NOMO-1 (cell line): Measurements from ENCODE around the gene PRKAR1B.
"Not testable (repeated sequence)": the region's sequence is repeated elsewhere in the genome, so short reads cannot be mapped to it uniquely, and the experiment has no call there.

Experiments used
- DNase-seq, 2 experiments: peaks; one replicate each; lab custom pipeline; 2025; ENCODE audit not compliant: unreplicated experiment in 2 of 2; lab: John Stamatoyannopoulos, UW

The PRKAR1B gene

GRCh38 chr7:651032-651728, 75.9 kb downstream of the PRKAR1B start:
- no peak for DNase-seq

GRCh38 chr7:650339-651031, 76.6 kb downstream of the PRKAR1B start:
- no peak for DNase-seq

GRCh38 chr7:646951-647350, 80.1 kb downstream of the PRKAR1B start:
- no peak for DNase-seq

GRCh38 chr7:646487-646886, 80.6 kb downstream of the PRKAR1B start:
- no peak for DNase-seq

DNA sequence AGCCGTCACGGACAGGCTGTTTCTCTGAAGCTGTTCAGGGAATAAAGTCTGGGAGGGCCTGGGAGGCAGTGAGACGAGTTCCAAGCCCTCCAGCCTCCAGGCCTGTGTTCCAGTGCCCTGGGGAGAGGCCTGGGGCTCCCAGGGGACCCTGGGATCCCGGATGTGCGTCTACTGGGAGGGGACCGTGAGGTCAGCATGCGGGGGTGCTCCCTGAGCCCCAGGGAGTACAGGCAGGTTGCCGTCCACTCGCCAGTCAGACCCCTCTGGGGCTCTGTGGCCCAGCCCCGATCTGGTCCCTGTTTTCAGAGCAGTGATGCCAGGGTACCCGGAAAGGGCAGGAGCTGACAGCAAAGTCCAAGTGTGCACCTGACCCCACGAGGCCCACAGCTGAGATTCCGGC, 81.5 kb downstream of the PRKAR1B start:
- no peak for DNase-seq

- no peak for DNase-seq
These were observed 82.4 kb downstream of the PRKAR1B start for GRCh38 chr7:644381-645305.

DNA sequence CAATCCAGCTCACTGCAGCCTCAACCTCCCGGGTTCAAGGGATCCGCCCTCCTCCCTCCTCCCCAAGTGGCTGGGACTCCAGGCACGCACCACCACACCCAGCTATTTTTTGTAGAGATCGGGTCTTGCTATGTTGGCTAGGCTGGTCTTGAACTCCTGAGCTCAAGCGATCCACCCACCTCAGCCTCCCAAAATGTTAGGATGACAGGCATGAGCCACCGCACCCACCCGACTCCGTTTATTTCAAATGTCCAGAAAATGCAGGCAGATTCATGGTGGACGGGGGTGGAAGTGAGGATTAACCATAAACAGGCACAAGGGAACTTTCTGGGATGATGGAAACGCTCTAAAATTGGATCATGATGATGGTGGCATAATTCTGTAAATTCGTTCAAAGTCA, 85.1 kb downstream of the PRKAR1B start:
- DNase-seq = no peak

DNA sequence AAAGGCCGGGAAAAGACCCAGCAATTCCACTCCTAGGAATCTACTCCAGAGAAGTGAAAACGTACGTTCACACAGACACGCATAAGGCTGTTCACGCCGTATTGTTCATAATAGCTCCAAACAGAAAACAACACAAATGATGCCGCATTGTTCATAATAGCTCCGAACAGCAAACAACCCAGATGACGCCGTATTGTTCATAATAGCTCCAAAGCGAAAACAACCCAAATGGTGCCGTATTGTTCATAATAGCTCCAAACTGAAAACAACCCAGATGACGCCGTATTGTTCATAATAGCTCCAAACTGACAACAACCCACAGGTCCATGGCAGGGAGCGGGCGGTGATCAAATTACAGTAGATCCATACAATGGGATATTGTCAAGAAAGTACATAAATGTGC, 85.8 kb downstream of the PRKAR1B start:
- no peak for DNase-seq

GRCh38 chr7:638256-639011, 88.6 kb downstream of the PRKAR1B start:
- DNase-seq = no peak

GRCh38 chr7:637826-638225, 89.3 kb downstream of the PRKAR1B start:
- DNase-seq = no peak

- DNase-seq = no peak
These were observed 90.7 kb downstream of the PRKAR1B start for GRCh38 chr7:636396-636795.

DNA sequence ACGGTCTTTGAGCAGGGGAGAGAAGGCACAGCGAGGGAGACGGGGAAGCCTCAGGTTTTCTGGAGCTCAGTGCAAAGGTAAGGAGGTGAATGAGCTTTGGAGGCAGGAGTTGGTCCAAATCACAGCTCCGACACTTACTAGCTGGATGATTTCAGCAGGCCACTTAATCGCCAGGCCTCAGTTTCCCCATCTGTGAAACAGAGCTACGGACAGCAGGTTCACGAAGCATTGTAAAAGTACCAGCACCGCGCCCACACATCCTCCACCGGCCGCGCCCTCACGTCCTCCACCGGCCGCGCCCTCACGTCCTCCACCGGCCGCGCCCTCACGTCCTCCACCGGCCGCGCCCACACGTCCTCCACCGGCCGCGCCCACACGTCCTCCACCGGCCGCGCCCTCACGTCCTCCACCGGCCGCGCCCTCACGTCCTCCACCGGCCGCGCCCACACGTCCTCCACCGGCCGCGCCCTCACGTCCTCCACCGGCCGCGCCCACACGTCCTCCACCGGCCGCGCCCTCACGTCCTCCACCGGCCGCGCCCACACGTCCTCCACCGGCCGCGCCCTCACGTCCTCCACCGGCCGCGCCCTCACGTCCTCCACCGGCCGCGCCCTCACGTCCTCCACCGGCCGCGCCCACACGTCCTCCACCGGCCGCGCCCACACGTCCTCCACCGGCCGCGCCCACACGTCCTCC, 91.2 kb downstream of the PRKAR1B start:
- not testable (repeated sequence) for DNase-seq

DNA sequence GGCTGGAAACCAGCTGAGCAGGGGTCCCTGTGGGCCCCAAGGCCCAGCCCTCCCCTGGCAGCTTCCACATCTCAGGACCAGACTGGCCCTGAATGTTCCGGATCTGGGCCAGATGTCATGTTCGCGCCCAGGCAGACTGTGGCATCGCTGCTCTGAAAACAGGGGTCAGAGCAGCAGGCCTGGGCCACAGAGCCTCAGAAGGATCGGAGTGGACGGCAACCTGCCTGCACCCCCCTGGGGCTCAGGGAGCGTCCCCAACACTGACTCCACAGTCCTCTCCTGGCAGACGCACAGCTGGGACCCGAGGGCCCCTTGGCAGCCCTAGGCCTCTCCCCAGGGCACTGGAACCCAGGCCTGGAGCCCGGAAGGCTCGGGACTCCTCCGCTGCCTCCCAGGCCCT, 91.9 kb downstream of the PRKAR1B start:
- no peak for DNase-seq

DNA sequence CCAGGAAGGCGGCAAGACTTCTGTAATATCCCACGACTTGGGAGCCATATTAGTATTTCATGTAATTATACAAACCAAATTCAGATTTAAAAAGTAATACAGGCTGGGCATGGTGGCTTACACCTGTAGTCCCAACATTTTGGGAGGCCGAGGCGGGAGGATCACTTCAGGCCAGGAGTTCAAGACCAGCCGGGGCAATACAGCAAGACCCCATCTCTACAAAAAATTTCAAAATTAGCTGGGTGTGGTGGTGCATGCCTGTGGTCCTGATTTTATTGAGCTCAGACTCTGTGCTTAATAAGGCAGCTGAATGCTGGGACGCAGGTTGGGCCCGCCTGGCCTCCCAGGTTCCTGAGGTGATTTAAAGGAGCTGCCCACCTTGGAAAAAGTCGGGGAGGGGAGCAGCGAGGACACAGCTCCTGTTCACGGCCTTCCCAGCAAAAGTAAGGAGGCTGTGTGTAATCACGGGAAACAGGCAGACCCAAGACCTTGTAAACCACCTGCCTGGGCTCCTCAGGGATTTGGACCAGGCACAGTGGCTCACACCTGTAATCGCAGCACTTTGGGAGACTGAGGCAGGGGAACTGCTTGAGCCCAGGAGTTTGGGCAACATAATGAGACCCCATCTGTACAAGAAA, 93.6 kb downstream of the PRKAR1B start:
- no peak for DNase-seq

GRCh38 chr7:632831-633210, 94.3 kb downstream of the PRKAR1B start:
- no peak for DNase-seq

DNA sequence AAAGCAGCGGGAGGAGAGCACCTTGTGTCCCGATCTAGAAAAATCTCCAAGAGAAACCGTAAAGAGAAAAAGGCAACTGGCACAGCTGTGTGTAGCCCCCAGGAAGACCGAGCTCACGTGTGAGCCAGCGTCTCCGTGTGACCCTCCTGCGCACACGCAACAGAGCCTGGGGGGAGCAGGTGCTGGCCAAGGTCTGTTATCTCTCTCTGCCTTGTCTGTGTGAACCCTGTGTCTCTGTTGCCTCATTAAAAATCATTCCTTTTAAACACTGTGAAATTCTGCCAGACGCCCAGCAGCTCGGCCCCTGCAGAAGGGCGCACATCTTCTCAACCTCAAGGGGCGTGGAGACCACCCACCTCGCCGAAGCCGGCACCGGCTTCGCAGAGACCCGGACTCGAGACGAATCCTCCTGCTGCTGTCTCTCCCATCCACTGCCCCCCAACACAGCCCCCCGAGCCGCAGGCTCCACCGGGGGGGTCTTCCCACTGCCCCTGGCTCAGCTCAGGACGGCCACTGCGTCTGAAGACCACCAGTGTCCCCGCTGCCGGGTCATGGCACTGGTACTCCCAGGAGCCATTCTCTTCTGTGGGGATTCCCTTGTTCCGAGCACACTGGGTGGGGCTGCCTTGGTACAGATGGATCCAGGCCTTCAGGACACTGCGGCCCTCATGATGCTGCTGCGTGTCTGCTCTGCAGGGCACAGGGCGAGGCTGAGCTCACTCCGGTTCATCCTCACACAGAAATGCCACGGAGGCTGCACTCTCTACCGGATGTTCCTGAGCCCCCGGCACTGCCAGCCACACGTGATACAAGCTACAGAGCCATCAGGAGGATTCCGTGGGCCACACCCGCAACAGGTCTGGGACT, 94.9 kb downstream of the PRKAR1B start:
- DNase-seq = no peak

- DNase-seq = no peak
These were observed 95.8 kb downstream of the PRKAR1B start for GRCh38 chr7:631291-631711.

DNA sequence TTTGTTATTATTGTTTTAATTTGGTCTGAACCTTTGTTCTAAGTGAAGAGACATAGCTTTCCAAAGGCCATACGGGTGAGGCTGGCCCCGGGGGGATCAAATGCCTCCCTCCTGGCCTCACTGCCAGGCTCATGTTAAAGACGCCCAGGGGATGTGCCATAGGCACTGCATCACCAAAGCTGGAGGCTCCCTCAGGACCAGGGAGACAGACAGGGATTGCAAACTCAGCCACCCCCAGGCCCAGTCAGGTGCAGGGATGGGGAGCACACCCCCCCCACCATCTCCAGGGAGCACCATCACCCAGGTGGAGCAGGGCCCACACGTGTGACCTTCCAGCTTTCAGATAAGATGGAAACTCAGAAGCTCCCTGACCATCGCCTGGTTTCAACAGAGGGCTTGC, 96.5 kb downstream of the PRKAR1B start:
- no peak for DNase-seq

- no peak for DNase-seq
These were observed 97.0 kb downstream of the PRKAR1B start for GRCh38 chr7:630111-630511.
